Trophoblast cell (in vitro differentiated cells and primary cell): Measurements from ENCODE around the gene CHST3. TPM values are rescaled to one million over a fixed set of nuclear protein-coding genes. Genes with fewer than 3 reads are reported as not detected.
"Not testable (repeated sequence)": the region's sequence is repeated elsewhere in the genome, so short reads cannot be mapped to it uniquely, and the experiment has no call there.

Source experiments
- DNase-seq, 2 donors: peaks; one replicate each; pipeline ENCODE4 v3.0.0-alpha.2; 2016
- H2AFZ ChIP-seq: 2 replicates; pipeline ENCODE4 v1.6.1; 2013; ENCODE audit warnings: low read length, moderate library complexity, mild to moderate bottlenecking; ENCODE audit not compliant: insufficient read depth, poor library complexity
- H2AK5ac ChIP-seq: 2 replicates; pipeline ENCODE4 v1.6.1; 2013; ENCODE audit warnings: mild to moderate bottlenecking, low read length
- H2BK120ac ChIP-seq: 2 replicates; pipeline ENCODE4 v1.6.1; 2013; ENCODE audit warnings: low read length, mild to moderate bottlenecking, moderate library complexity; ENCODE audit not compliant: insufficient read depth, poor library complexity
- H2BK12ac ChIP-seq: 2 replicates; pipeline ENCODE4 v1.6.1; 2013; ENCODE audit warnings: mild to moderate bottlenecking, low read length, moderate library complexity
- H2BK5ac ChIP-seq: 2 replicates; pipeline ENCODE4 v1.6.1; 2013; ENCODE audit warnings: low read length, low read depth, moderate library complexity, mild to moderate bottlenecking; ENCODE audit not compliant: poor library complexity
- H3K14ac ChIP-seq: 2 replicates; pipeline ENCODE4 v1.6.1; 2013; ENCODE audit warnings: mild to moderate bottlenecking, low read length
- H3K18ac ChIP-seq: 2 replicates; pipeline ENCODE4 v1.6.1; 2013; ENCODE audit warnings: mild to moderate bottlenecking, low read length
- H3K23ac ChIP-seq: 2 replicates; pipeline ENCODE4 v1.6.1; 2013; ENCODE audit warnings: low read length
- H3K27ac ChIP-seq: 2 replicates; pipeline ENCODE4 v1.5.1; 2013; ENCODE audit warnings: low read depth, mild to moderate bottlenecking, inconsistent platforms, low read length, moderate library complexity
- H3K27me3 ChIP-seq: 2 replicates; pipeline ENCODE4 v1.6.1; 2013; ENCODE audit warnings: inconsistent platforms, mild to moderate bottlenecking, low read length, moderate library complexity; ENCODE audit not compliant: insufficient read depth
- H3K36me3 ChIP-seq, 2 experiments: 1 replicate in 1 of 2; 2 replicates in 1 of 2; pipeline ENCODE4 v1.6.1; 2013; ENCODE audit warnings: low read length in 2 of 2, mild to moderate bottlenecking in 2 of 2, moderate library complexity in 1 of 2; ENCODE audit not compliant: insufficient read depth in 2 of 2, control insufficient read depth in 1 of 2
- H3K4ac ChIP-seq: 2 replicates; pipeline ENCODE4 v1.6.1; 2013; ENCODE audit warnings: low read depth, mild to moderate bottlenecking, low read length, moderate library complexity
- H3K4me1 ChIP-seq, 2 experiments: 1 replicate in 1 of 2; 2 replicates in 1 of 2; pipeline ENCODE4 v1.6.1; 2013; ENCODE audit warnings: low read length in 2 of 2, mild to moderate bottlenecking in 2 of 2, moderate library complexity in 1 of 2; ENCODE audit not compliant: insufficient read depth in 2 of 2, control insufficient read depth in 1 of 2
- H3K4me2 ChIP-seq: 2 replicates; pipeline ENCODE4 v1.6.1; 2013; ENCODE audit warnings: inconsistent platforms, mild to moderate bottlenecking, low read length, moderate library complexity
- H3K4me3 ChIP-seq: 2 replicates; pipeline ENCODE4 v1.5.1; 2013; ENCODE audit warnings: mild to moderate bottlenecking, low read depth, low read length, inconsistent platforms
- H3K79me1 ChIP-seq: one replicate; pipeline ENCODE4 v1.6.1; 2013; ENCODE audit warnings: low read length
- H3K79me2 ChIP-seq: 2 replicates; pipeline ENCODE4 v1.6.1; 2013; ENCODE audit warnings: low read length, mild to moderate bottlenecking; ENCODE audit not compliant: control insufficient read depth, insufficient read depth, poor library complexity
- H3K9ac ChIP-seq: 2 replicates; pipeline ENCODE4 v1.6.1; 2013; ENCODE audit warnings: mild to moderate bottlenecking, low read length
- H3K9me3 ChIP-seq: 2 replicates; pipeline ENCODE4 v1.6.1; 2013; ENCODE audit warnings: low read depth, mild to moderate bottlenecking, control low read depth, inconsistent platforms, low read length; ENCODE audit not compliant: insufficient read depth
- H4K12ac ChIP-seq: 2 replicates; pipeline ENCODE4 v1.6.1; 2013; ENCODE audit warnings: low read depth, mild to moderate bottlenecking, low read length, moderate library complexity
- H4K8ac ChIP-seq: 2 replicates; pipeline ENCODE4 v1.6.1; 2013; ENCODE audit warnings: low read depth, mild to moderate bottlenecking, low read length, moderate library complexity
- H4K91ac ChIP-seq: one replicate; pipeline ENCODE4 v1.6.1; 2013; ENCODE audit warnings: low read depth, mild to moderate bottlenecking, low read length, moderate library complexity
- WGBS: extraction: QIAGEN DNeasy Blood & Tissue Kit; methylation state at CpG from one replicate; pipeline ENCODE4 v1.1.7; 2013; ENCODE audit warnings: missing lambda C conversion rate; ENCODE audit not compliant: insufficient read length, insufficient coverage; ENCODE audit errors: extremely low coverage; 5-methylcytosine and 5-hydroxymethylcytosine counted together
- polyA plus RNA-seq: library from polyadenylated mRNA; stranded (reverse); fragments of 200-250 nt; gene quantifications from 2 replicates; pipeline ENCODE4 v1.2.3, GENCODE V29; 2013

Gene CHST3
- 12.1 and 12.5 TPM in 2 replicates for polyA plus RNA-seq

DNA sequence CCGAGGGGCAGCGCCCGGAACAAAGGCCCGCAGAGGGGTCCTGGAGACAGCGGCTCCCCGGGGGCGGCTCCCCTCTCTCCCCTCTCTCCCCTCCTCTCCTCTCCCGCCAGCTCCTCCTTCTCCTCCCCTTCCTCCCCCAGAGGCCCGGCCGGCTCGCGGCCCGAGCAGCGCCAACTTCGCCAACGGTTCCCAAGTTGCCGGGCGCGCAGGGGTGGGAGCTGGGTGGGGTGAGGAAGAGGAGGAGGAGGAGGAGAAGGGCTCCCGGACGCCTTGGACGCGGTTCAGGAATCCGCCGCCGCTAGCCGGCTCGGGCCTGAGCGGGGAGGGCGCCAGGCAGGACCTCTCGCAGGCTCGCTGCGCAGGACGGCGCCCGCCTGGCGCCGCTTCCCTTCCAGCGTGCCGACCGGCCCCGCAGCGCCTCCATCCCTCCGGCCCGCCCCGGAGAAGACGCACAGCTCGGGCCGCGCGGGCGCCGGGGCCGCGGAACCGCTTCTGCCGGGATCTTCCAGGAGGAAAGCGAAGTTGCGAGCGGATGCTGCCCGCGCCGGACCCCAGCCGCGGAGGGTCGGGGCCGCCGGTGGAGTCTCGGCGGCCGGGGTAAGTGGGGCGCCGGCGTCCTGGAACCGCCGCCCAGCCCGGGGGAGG is at the start of gene CHST3:
CHST3 (plus strand) TSS at position 298 of the 645 bp plus-strand sequence. CDS start 41,448 bp downstream, outside the sequence.
- Histone ChIP-seq H3K27ac (peak within 1 kb of the TSS; percentile 65), H2BK120ac (peak within 1 kb of the TSS; percentile 95), H3K4me2 (peak within 1 kb of the TSS; percentile 79), H3K9me3 (peaks cover 2% of the 10 kb centered on the region), H3K27me3 (no peaks in the 10 kb centered on the region), H3K4ac (peak within 1 kb of the TSS; percentile 90), H3K79me2 (peaks cover 26% of the 10 kb centered on the region), H3K14ac (peak within 1 kb of the TSS; percentile 60), H2BK5ac (peak within 1 kb of the TSS; percentile 91), H4K8ac (peak within 1 kb of the TSS; percentile 80), H3K18ac (peak within 1 kb of the TSS; percentile 83), H2AK5ac (peak within 1 kb of the TSS; percentile 73), H3K4me1 (peaks cover 18 to 26% of the 10 kb centered on the region in 2 experiments), H3K79me1 (peaks cover 29% of the 10 kb centered on the region), H3K9ac (peak within 1 kb of the TSS; percentile 72), H3K23ac (no peak within 1 kb of the TSS), H2BK12ac (peak within 1 kb of the TSS; percentile 88), H4K12ac (peak within 1 kb of the TSS; percentile 22), H3K4me3 (peak within 1 kb of the TSS; percentile 76), H3K36me3 (no peaks in the 10 kb centered on the region), H2AFZ (peak within 1 kb of the TSS; percentile 69), H4K91ac (peak within 1 kb of the TSS; percentile 97)
- DNase-seq = peak; percentile 18 to 60
- WGBS = no CpG with 5 or more reads among the region's 77 CpGs

DNA sequence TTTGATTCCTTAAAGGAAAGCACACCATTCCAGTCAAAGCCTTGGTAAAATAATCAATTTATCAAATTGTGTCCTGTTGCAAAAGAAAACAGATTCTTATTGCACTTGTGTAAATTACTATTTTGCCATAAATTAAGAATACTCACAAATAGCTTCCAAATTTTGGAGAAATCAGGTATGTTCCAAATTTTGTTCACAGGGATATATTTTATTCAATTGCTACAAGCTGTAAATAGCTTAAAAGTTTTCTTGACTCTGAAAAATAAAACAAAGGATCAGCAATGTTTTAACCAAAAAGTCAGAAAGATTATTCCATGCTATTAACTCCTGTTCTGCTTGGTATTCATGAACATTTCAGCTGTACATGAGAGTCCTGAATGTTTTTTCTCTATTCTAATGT is 47.4 kb upstream of the CHST3 start:
- H2AFZ ChIP-seq = no peak overlapping the region
- H4K91ac ChIP-seq = no peak overlapping the region
- no peak overlapping the region for H2BK120ac ChIP-seq
- H3K14ac ChIP-seq = no peak overlapping the region
- no peak overlapping the region for H4K12ac ChIP-seq
- H3K4me2 ChIP-seq = no peak overlapping the region
- no peak overlapping the region for H3K27ac ChIP-seq
- no peak overlapping the region for H2BK5ac ChIP-seq
- H3K23ac ChIP-seq = no peak overlapping the region
- H2AK5ac ChIP-seq = no peak overlapping the region
- no peaks in the 10 kb centered on the region for H3K27me3 ChIP-seq
- H3K79me2 ChIP-seq = no peaks in the 10 kb centered on the region
- no peak for DNase-seq
- no peak overlapping the region for H4K8ac ChIP-seq
- H3K4me1 ChIP-seq = no peaks in the 10 kb centered on the region
- H3K4ac ChIP-seq = no peak overlapping the region
- H3K4me3 ChIP-seq = no peak overlapping the region
- peaks cover 1% of the 10 kb centered on the region for H3K9me3 ChIP-seq
- H3K18ac ChIP-seq = no peak overlapping the region
- no peak overlapping the region for H2BK12ac ChIP-seq
- H3K9ac ChIP-seq = no peak overlapping the region
- no peaks in the 10 kb centered on the region for H3K79me1 ChIP-seq
- no peaks in the 10 kb centered on the region for H3K36me3 ChIP-seq

DNA sequence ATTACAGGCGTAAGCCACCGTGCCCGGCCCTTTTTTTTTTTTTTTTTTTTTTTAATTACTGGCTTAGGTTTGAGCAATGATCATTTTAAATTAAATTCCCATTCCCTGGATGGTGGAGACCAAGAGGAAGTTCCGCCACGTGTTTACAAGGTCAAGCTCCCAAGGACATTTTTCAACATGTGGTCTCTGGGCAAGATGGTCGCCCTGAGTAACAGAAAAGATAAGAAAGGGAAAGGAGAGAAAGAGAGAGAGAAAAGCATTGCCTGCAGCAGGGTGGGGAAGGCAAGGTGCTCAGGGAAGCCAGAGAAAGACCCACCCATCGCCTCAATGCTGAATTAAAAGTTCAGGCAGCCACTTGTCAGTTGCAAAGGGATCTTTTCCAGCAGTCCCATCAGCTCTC is 45.2 kb upstream of the CHST3 start:
- no peaks in the 10 kb centered on the region for H3K9me3 ChIP-seq
- DNase-seq = no peak
- H2AFZ ChIP-seq = no peak overlapping the region
- no peaks in the 10 kb centered on the region for H3K4me1 ChIP-seq
- no peak overlapping the region for H4K8ac ChIP-seq
- no peak overlapping the region for H2BK12ac ChIP-seq
- no CpG with 5 or more reads among the region's 7 CpGs for WGBS
- H3K23ac ChIP-seq = no peak overlapping the region
- H3K79me2 ChIP-seq = no peaks in the 10 kb centered on the region
- H3K4ac ChIP-seq = no peak overlapping the region
- no peak overlapping the region for H4K91ac ChIP-seq
- H2BK120ac ChIP-seq = no peak overlapping the region
- no peak overlapping the region for H3K27ac ChIP-seq
- H3K27me3 ChIP-seq = no peaks in the 10 kb centered on the region
- H3K4me2 ChIP-seq = no peak overlapping the region
- no peak overlapping the region for H3K4me3 ChIP-seq
- H3K14ac ChIP-seq = no peak overlapping the region
- no peak overlapping the region for H3K9ac ChIP-seq
- no peaks in the 10 kb centered on the region for H3K79me1 ChIP-seq
- no peak overlapping the region for H3K18ac ChIP-seq
- no peaks in the 10 kb centered on the region for H3K36me3 ChIP-seq
- H2BK5ac ChIP-seq = no peak overlapping the region
- no peak overlapping the region for H2AK5ac ChIP-seq
- no peak overlapping the region for H4K12ac ChIP-seq

- not testable (repeated sequence) for H3K27me3 ChIP-seq, H3K79me2 ChIP-seq, H4K8ac ChIP-seq, H2BK120ac ChIP-seq, H3K4ac ChIP-seq, H2BK5ac ChIP-seq, H3K9me3 ChIP-seq, H2AK5ac ChIP-seq, H2AFZ ChIP-seq, H2BK12ac ChIP-seq, H3K4me2 ChIP-seq, H3K27ac ChIP-seq, H3K4me1 ChIP-seq, H4K91ac ChIP-seq, H3K18ac ChIP-seq, H3K79me1 ChIP-seq, H3K36me3 ChIP-seq, H3K23ac ChIP-seq, H3K14ac ChIP-seq, H3K9ac ChIP-seq, H4K12ac ChIP-seq, H3K4me3 ChIP-seq
- peak; percentile 33 to 65 for DNase-seq
- WGBS = no CpG with 5 or more reads among the region's 7 CpGs
Measured at GRCh38 chr10:71919956-71920539, 44.1 kb upstream of the CHST3 start.
